C4-2B (cell line): ENCODE data around the gene PPP1R13B.
A peak's percentile ranks its signal among the peaks of the same experiment; 100 is the strongest.
"Not testable (repeated sequence)": the region's sequence is repeated elsewhere in the genome, so short reads cannot be mapped to it uniquely, and the experiment has no call there.

ENCODE experiments used
- H3K27ac ChIP-seq: fragments of 450-650 bp; 2 replicates; pipeline ENCODE4 v1.5.1; 2017
- ZFX ChIP-seq: fragments of 450-650 bp; IDR thresholded peaks from 2 replicates; pipeline ENCODE4 v1.6.1; 2017
- TF ChIP-seq, protein P1 (sequence below): fragments of 450-650 bp; conservative IDR thresholded peaks from 2 replicates; pipeline ENCODE4 v1.5.1; 2017; ENCODE audit warnings: mild to moderate bottlenecking

The PPP1R13B gene

GRCh38 chr14:103815253-103815652 lies 32.1 kb downstream of the PPP1R13B start:
- H3K27ac ChIP-seq: no peak overlapping the region
- TF ChIP-seq ZFX: no peak

DNA sequence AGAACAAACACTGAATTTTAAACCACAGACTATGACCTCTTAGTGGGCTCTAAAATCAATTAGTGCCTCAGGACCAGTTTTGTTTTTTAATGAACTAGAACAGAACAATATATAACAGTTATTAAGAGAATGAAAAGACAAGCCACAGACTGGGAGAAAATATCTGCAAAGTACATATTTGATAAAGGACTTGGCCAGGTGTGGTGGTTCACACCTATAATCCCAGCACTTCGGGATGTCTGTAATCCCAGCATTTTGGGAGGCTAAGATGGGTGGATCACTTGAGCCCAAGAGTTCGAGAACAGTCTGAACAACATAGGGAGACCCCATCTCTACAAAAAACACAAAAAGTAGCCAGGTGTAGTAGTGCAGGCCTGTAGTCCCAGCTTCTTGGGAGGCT lies 36.2 kb downstream of the PPP1R13B start:
- H3K27ac ChIP-seq: no peak overlapping the region
- TF ChIP-seq, protein P1, sequence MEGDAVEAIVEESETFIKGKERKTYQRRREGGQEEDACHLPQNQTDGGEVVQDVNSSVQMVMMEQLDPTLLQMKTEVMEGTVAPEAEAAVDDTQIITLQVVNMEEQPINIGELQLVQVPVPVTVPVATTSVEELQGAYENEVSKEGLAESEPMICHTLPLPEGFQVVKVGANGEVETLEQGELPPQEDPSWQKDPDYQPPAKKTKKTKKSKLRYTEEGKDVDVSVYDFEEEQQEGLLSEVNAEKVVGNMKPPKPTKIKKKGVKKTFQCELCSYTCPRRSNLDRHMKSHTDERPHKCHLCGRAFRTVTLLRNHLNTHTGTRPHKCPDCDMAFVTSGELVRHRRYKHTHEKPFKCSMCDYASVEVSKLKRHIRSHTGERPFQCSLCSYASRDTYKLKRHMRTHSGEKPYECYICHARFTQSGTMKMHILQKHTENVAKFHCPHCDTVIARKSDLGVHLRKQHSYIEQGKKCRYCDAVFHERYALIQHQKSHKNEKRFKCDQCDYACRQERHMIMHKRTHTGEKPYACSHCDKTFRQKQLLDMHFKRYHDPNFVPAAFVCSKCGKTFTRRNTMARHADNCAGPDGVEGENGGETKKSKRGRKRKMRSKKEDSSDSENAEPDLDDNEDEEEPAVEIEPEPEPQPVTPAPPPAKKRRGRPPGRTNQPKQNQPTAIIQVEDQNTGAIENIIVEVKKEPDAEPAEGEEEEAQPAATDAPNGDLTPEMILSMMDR: no peak
- TF ChIP-seq ZFX: no peak

- TF ChIP-seq, protein P1: peak; percentile 97
- TF ChIP-seq ZFX: no peak
- H3K27ac ChIP-seq: no peak overlapping the region
Observed at GRCh38 chr14:103808403-103809001, 38.9 kb downstream of the PPP1R13B start.

DNA sequence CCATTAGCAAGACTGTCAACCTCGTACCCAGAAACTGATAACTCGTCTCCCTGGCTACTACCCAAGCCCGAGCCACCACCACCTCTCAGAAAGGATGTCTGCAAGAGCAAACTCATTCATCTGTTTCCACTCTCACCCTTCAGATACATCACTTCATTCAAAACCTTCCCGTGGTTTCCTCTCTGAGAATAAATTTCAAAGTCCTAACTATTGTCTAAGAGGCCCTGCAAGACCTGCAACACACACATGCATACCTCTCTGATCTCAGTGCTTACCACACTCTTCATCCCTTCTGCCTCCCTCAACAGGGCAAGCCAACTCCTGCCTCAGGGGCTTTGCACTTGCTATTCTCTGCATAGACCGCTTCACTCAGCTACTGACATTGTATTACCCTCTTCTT lies 40.6 kb downstream of the PPP1R13B start:
- TF ChIP-seq, protein P1: no peak
- no peak for TF ChIP-seq ZFX
- no peak overlapping the region for H3K27ac ChIP-seq

DNA sequence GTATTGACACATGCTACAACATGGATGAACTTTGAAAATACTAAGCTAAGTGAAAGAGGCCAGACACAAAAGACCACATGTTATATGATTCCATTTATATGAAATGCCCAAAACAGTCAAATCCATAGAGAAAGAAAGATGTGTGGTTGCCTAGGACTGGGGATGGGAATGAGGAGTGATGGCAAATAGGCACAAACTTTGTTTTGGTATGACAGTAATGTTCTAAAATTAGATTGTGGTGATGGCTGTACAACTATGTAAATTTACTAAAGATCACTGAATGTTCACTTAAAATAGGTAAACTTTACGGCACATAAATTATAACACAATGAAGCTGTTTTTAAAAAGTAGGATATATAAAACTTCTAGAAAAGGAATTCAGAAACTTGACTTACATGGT lies 41.7 kb downstream of the PPP1R13B start:
- TF ChIP-seq, protein P1: no peak

GRCh38 chr14:103803661-103804060 lies 43.7 kb downstream of the PPP1R13B start:
- H3K27ac ChIP-seq: no peak overlapping the region
- no peak for TF ChIP-seq ZFX
- TF ChIP-seq, protein P1: no peak

More for the DNA sequence above, 41.7 kb downstream of the PPP1R13B start:
- no peak overlapping the region for H3K27ac ChIP-seq

DNA sequence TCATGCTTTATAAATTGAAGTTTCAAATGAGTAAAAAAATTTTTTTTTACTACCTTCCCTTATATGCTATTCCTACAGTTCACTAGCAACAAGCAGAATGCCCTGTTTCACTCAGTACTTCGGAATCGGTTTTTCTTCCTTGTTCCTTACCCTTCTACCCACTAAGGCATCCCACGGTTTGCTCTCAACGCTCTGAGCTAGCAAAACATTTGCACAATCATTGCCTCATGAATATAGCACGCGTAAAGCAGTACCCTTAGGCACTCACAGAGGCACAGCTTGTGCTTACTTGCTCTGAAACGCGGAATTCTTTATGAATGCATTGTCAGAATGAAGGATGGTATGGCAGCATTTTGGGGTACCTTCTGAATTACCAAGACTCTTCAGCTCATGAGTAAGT lies 45.0 kb downstream of the PPP1R13B start:
- TF ChIP-seq, protein P1: no peak
- no peak for TF ChIP-seq ZFX
- no peak overlapping the region for H3K27ac ChIP-seq

DNA sequence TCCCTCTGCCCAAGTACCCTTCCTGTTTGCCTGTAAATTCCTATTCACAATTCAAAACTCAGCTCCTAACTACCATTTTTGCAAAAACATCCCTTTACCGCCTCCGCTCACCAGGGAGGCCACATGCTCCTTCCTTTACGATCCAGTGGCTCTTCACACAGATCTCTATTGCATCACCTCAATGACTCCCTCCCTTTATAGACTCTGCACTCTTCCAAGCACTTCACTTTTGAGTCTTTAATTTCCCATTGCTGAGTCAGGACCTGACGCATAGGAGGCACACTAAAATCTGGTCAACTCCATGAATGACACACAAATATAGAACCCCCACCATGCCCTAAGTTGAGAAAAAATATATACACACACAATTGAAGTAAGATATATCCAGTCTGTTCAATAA lies 45.9 kb downstream of the PPP1R13B start:
- TF ChIP-seq, protein P1: no peak
- no peak for TF ChIP-seq ZFX
- H3K27ac ChIP-seq: no peak overlapping the region

DNA sequence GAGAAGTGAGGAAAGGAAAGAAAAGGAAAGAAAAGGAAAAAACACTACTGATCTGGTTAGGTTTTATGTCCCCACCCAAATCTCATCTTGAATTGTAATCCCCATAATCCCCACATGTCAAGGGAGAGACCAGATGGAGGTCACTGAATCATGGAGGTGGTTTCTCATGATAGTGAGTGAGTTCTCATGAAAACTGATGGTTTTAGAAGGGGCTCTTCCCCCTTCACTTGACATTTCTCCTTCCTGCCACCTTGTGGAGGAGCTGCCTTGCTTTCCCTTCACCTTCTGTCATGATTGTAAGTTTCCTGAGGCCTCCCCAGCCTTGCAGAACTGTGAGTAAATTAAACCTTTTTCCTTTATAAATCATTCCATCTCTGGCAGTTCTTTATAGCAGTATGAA lies 54.2 kb downstream of the PPP1R13B start:
- H3K27ac ChIP-seq: not testable (repeated sequence)
